ENCODE data around the gene IL1RAPL1. TPM values are rescaled to one million over a fixed set of nuclear protein-coding genes. Genes with fewer than 3 reads are reported as not detected.
A peak's percentile ranks its signal among the peaks of the same experiment; 100 is the strongest.

Gene IL1RAPL1
- total and polyA plus RNA-seq, 2 donors (not counting 1 experiment from before 2014, with no cell fraction given), result 0.25 to 2.8 TPM

DNA sequence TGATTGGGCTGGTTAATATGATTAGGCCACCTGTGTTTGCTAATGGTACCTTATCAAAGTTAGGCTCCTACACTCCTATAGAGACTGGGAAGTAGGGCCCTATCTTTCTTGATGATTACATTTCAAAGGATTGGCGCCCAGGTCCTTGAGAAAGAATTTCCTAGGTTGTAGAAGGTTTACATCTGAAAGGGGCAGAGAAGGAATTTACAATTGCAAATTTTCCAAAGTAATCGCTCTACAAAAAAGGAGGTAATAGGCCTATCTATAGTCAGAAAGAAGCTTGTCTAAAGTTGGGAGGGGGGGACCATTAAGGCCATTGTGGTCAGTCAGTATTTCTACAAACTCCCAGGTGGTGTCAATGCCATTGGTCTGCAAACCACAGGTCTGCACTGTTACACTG lies 638.4 kb downstream of the IL1RAPL1 start:
- Histone ChIP-seq H3K9me3 (ENCODE audit: control insufficient read depth, insufficient read depth, low read depth, low read length) (no peaks in the 10 kb centered on the region), H3K4me3 (replicated peaks in 1 of 4; ENCODE audit: control extremely low read depth in 1 of 4, insufficient read depth in 1 of 4, low read depth in 3 of 4, low read length in 4 of 4) (no peak overlapping the region), H3K27me3 (ENCODE audit: control insufficient read depth, insufficient read depth, low read length) (no peaks in the 10 kb centered on the region), H2AFZ (ENCODE audit: low read length) (no peak overlapping the region), H3K4me2 (ENCODE audit: extremely low read depth, insufficient read depth, low read length) (no peak overlapping the region), H3K79me2 (ENCODE audit: control insufficient read depth, insufficient read depth, low read length) (no peaks in the 10 kb centered on the region), H3K36me3 (ENCODE audit: control insufficient read depth, insufficient read depth, low read length) (no peaks in the 10 kb centered on the region), H3K4me1 (ENCODE audit: control insufficient read depth, extremely low read depth, insufficient read depth, low read length) (no peaks in the 10 kb centered on the region), H4K20me1 (ENCODE audit: control insufficient read depth, extremely low read depth, insufficient read depth, low read length) (no peaks in the 10 kb centered on the region), H3K27ac (ENCODE audit: insufficient read depth, low read length) (no peak overlapping the region), H3K9ac (ENCODE audit: insufficient read depth, low read length) (no peak overlapping the region)
- no peak for TF ChIP-seq EZH2 (IDR thresholded peaks at IDR 0.05; ENCODE audit: low read length, missing control alignments)
- TF ChIP-seq, protein P1, sequence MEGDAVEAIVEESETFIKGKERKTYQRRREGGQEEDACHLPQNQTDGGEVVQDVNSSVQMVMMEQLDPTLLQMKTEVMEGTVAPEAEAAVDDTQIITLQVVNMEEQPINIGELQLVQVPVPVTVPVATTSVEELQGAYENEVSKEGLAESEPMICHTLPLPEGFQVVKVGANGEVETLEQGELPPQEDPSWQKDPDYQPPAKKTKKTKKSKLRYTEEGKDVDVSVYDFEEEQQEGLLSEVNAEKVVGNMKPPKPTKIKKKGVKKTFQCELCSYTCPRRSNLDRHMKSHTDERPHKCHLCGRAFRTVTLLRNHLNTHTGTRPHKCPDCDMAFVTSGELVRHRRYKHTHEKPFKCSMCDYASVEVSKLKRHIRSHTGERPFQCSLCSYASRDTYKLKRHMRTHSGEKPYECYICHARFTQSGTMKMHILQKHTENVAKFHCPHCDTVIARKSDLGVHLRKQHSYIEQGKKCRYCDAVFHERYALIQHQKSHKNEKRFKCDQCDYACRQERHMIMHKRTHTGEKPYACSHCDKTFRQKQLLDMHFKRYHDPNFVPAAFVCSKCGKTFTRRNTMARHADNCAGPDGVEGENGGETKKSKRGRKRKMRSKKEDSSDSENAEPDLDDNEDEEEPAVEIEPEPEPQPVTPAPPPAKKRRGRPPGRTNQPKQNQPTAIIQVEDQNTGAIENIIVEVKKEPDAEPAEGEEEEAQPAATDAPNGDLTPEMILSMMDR (conservative IDR thresholded peaks at IDR 0.05 in 1 of 2, IDR thresholded peaks at IDR 0.05 in 1 of 2; ENCODE audit: low read depth in 1 of 2, low read length in 2 of 2), result no peak
- DNase-seq (ENCODE audit: low read depth in 2 of 2), result peak in 1 of 2 donors; percentile 37

DNA sequence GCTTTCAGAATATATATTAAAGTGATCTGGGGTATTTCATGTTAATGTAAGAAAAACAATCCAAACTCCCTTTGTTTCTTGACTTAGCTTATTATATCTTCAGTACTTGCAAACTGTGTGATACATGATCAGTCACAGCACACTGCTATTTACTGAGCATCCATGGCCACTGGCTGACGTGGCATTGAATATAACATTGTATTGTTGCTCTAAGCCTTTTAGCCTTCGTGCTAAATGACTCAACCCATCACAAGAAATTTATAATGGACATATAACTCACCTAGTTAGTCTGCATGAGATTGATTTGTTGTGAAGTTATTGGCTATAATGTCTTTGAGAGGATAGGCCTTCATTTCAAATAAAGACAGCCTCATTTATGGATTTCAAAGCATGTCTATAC lies 642.6 kb downstream of the IL1RAPL1 start:
- Histone ChIP-seq H3K27ac (ENCODE audit: insufficient read depth, low read length) (no peak overlapping the region), H3K9me3 (ENCODE audit: control insufficient read depth, insufficient read depth, low read depth, low read length) (no peaks in the 10 kb centered on the region), H3K4me1 (ENCODE audit: control insufficient read depth, extremely low read depth, insufficient read depth, low read length) (no peaks in the 10 kb centered on the region), H2AFZ (ENCODE audit: low read length) (no peak overlapping the region), H3K4me2 (ENCODE audit: extremely low read depth, insufficient read depth, low read length) (no peak overlapping the region), H3K4me3 (replicated peaks in 1 of 4; ENCODE audit: control extremely low read depth in 1 of 4, insufficient read depth in 1 of 4, low read depth in 3 of 4, low read length in 4 of 4) (no peak overlapping the region), H3K79me2 (ENCODE audit: control insufficient read depth, insufficient read depth, low read length) (no peaks in the 10 kb centered on the region), H4K20me1 (ENCODE audit: control insufficient read depth, extremely low read depth, insufficient read depth, low read length) (no peaks in the 10 kb centered on the region), H3K9ac (ENCODE audit: insufficient read depth, low read length) (no peak overlapping the region), H3K27me3 (ENCODE audit: control insufficient read depth, insufficient read depth, low read length) (no peaks in the 10 kb centered on the region), H3K36me3 (ENCODE audit: control insufficient read depth, insufficient read depth, low read length) (no peaks in the 10 kb centered on the region)
- DNase-seq (ENCODE audit: low read depth in 2 of 2), result peak in 1 of 2 donors; percentile 61
- TF ChIP-seq, protein P1 (conservative IDR thresholded peaks at IDR 0.05 in 1 of 2, IDR thresholded peaks at IDR 0.05 in 1 of 2; ENCODE audit: low read depth in 1 of 2, low read length in 2 of 2), result no peak

DNA sequence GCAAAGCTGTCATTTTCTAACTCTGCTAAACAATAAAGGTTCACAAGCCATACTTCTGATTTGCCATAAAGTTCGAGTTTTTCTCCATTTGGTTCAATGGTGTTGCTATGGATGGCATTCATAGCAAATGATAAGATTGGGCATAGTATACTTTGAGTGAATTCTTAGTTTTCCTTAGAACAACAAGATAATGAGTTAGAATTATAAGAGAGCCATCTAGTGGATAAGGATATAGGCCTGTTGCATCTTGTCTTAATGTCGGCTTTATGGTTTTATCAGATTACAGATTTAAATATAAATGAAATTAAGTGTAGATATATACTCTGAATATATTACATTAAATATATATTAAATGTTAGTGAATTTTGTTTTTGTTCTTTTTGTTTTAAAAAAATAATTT lies 644.6 kb downstream of the IL1RAPL1 start:
- TF ChIP-seq EZH2 (IDR thresholded peaks at IDR 0.05; ENCODE audit: low read length, missing control alignments), result no peak
- TF ChIP-seq, protein P1 (conservative IDR thresholded peaks at IDR 0.05 in 1 of 2, IDR thresholded peaks at IDR 0.05 in 1 of 2; ENCODE audit: low read depth in 1 of 2, low read length in 2 of 2), result peak; percentile 12 to 48
- no peaks in the 10 kb centered on the region for H3K36me3 ChIP-seq (ENCODE audit: control insufficient read depth, insufficient read depth, low read length)
- H3K4me2 ChIP-seq (ENCODE audit: extremely low read depth, insufficient read depth, low read length), result no peak overlapping the region
- H3K9me3 ChIP-seq (ENCODE audit: control insufficient read depth, insufficient read depth, low read depth, low read length), result no peaks in the 10 kb centered on the region
- no peak overlapping the region for H2AFZ ChIP-seq (ENCODE audit: low read length)
- DNase-seq (ENCODE audit: low read depth in 2 of 2), result peak in 1 of 2 donors; percentile 15
- no peak overlapping the region for H3K9ac ChIP-seq (ENCODE audit: insufficient read depth, low read length)
- H3K27ac ChIP-seq (ENCODE audit: insufficient read depth, low read length), result no peak overlapping the region
- no peak overlapping the region for H3K4me3 ChIP-seq (replicated peaks in 1 of 4; ENCODE audit: control extremely low read depth in 1 of 4, insufficient read depth in 1 of 4, low read depth in 3 of 4, low read length in 4 of 4)
- H4K20me1 ChIP-seq (ENCODE audit: control insufficient read depth, extremely low read depth, insufficient read depth, low read length), result no peaks in the 10 kb centered on the region
- H3K27me3 ChIP-seq (ENCODE audit: control insufficient read depth, insufficient read depth, low read length), result no peaks in the 10 kb centered on the region
- no peaks in the 10 kb centered on the region for H3K4me1 ChIP-seq (ENCODE audit: control insufficient read depth, extremely low read depth, insufficient read depth, low read length)
- H3K79me2 ChIP-seq (ENCODE audit: control insufficient read depth, insufficient read depth, low read length), result no peaks in the 10 kb centered on the region

All from fibroblast of lung (primary cell).